SK-N-MC (cell line): ENCODE data around the gene CRAT.

Experiments used
- EZH2 ChIP-seq: fragments of 200-600 bp; sonication (generic); IDR thresholded peaks from one replicate; pipeline ENCODE4 v1.6.1; 2017; ENCODE audit warnings: antibody characterized with exemption
- FOXP2 ChIP-seq: optimal IDR thresholded peaks from 2 replicates; pipeline ENCODE3; 2011; ENCODE audit warnings: mild to moderate bottlenecking, moderate library complexity; ENCODE audit not compliant: insufficient read depth; ENCODE audit errors: extremely low read length, control extremely low read depth
- POLR2AphosphoS5 ChIP-seq: IDR thresholded peaks from 2 replicates; pipeline ENCODE4 v1.6.1; 2012; ENCODE audit warnings: mild to moderate bottlenecking, low read depth, low read length, borderline replicate concordance

- no peak for TF ChIP-seq POLR2AphosphoS5
- no peak for TF ChIP-seq EZH2
- no peak for TF ChIP-seq FOXP2
Measured at GRCh38 chr9:129104051-129104450, 6.5 kb downstream of the CRAT start.
